Occipital lobe (tissue), 2 donors: ENCODE measurements around the gene TRIM41. TPM values are rescaled to one million over a fixed set of nuclear protein-coding genes. Genes with fewer than 3 reads are reported as not detected.

ENCODE experiments used
- DNase-seq: peaks from one replicate; lab custom pipeline; 2025; lab: John Stamatoyannopoulos, UW
- total RNA-seq: library from RNA; depleted of rRNA; stranded (reverse); fragments of >200 nt; gene quantifications from one replicate; pipeline ENCODE4 v1.2.3, GENCODE V29; 2014

Gene TRIM41
- total RNA-seq, 1 donor from 2014 or later, result 11.9 TPM

DNA sequence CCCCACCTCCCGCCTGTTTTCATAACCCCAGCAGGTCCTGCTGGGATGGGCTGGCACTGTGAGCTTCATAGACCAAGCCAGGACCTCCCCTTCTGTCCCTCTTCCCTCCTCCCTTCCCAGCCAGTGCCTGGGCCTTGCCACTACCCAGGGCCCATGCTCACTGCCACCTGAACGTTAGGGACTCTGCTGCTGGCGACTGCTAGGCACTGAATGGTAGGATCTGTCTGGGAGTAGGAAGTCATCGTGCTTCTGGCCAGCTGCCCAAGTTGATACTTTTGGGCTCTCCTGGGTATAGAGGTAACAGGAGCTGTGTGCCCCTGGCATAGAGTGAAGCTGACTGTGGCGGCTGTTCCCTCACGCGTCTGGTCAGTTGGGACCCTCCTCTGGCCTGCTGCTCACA lies 8.4 kb downstream of the TRIM41 start:
- no peak for DNase-seq

DNA sequence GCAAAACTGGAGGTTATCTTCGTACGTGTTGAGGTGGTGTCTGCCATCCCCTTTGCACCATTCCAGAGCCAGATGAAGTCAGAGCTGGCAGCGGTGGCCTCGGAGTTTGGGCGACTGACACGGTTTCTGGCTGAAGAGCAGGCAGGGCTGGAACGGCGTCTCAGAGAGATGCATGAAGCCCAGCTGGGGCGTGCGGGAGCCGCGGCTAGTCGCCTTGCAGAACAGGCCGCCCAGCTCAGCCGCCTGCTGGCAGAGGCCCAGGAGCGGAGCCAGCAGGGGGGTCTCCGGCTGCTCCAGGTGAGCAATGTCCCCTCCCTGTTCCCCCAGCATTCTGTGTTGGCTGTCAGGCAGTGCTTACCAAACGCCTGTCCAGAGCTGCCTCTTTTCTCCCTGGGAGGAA lies 9.5 kb downstream of the TRIM41 start:
- no peak for DNase-seq

DNA sequence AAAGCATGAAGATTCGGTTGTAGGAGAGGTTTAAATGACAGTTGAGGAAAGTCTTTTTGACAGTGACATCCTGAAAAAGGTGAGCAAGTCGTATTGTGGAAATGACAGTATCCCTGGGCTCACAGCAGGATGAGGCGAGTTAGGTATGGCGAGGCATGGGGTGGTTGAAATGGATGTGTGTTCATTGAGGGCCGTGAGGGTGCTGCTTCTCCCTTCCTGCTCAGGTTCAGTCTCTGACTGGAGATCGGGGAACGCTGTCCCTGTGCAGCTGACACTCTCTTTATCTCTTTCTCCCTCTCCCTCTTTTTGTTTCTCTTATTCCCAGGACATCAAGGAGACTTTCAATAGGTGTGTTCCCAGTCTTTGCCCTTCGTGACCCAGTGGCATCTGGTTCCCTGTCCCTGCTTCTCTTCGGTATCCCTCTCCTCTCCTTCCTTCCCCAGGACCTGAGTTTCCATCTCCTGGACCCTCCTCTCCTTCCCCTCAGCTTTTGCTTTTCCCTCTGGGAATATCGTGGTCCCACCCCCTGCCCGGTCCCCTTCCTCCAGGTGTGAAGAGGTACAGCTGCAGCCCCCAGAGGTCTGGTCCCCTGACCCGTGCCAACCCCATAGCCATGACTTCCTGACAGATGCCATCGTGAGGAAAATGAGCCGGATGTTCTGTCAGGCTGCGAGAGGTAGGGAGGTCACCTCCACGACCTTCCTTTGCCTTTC lies 10.2 kb downstream of the TRIM41 start:
- DNase-seq, result no peak

DNA sequence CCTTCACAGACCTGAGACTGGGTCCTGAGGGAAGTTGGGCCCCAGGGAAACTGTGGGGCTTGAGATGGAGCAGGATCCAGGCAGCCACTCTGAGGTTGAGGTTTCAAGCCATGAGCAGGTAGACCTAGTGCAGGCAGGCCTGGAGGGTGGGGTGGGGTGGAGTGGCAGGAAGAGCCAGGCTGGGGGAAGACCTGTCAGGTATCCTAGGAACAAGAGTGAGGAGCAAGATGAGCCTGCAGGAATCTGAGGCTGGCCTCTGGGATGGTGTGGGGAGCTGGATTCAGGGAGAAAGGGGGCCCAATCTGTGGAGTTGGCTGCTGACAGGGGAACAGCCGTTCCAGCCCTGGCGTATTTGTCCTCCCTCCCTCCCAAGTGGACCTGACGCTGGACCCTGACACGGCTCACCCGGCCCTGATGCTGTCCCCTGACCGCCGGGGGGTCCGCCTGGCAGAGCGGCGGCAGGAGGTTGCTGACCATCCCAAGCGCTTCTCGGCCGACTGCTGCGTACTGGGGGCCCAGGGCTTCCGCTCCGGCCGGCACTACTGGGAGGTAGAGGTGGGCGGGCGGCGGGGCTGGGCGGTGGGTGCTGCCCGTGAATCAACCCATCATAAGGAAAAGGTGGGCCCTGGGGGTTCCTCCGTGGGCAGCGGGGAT lies 10.8 kb downstream of the TRIM41 start:
- DNase-seq, result no peak

DNA sequence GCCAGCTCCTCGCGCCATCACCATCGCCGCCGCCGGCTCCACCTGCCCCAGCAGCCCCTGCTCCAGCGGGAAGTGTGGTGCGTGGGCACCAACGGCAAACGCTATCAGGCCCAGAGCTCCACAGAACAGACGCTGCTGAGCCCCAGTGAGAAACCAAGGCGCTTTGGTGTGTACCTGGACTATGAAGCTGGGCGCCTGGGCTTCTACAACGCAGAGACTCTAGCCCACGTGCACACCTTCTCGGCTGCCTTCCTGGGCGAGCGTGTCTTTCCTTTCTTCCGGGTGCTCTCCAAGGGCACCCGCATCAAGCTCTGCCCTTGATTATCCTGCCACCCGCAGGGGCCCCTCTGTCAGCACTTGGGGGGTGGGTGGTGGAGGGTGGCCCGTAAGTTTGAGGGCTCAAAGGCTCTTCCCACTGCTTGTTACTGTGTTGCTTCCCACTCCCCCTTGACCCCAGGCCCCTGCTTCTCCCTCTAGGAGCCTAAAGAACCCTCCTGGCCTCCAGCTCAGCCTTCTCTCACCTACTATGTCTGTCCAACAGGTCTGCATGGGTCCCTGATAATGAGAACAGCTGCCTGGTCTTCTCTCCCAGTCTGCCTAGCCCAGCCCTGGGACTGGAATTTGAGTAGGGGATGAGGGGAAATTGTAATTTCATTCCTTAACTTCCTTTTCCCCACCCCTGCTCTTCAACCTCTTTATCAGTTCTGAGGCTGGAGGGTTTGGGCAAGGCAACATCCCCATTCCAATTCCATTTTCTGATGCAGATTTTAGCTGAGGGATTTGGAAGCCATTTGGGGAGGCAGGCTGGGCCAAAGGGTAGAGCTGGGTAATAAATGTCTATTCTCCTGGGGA lies 11.6 kb downstream of the TRIM41 start:
- DNase-seq, result no peak

DNA sequence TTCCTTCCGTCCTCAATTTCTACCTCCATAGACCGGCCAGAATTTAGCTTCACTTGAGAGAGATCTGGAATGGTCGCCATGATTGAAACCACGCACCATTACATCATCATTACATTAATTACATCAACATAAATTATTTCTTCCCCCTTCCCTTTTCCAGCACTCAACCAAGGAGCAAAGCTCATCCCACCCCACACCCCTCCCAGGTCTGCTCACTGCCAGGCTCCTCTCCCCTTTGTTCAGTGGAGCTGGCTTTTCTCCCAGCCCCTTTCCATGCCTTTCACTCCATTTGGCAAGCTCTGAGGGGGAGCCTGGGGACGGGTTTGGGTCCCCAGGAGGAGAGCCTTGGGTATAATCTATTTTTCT lies 12.2 kb downstream of the TRIM41 start:
- no peak for DNase-seq

DNA sequence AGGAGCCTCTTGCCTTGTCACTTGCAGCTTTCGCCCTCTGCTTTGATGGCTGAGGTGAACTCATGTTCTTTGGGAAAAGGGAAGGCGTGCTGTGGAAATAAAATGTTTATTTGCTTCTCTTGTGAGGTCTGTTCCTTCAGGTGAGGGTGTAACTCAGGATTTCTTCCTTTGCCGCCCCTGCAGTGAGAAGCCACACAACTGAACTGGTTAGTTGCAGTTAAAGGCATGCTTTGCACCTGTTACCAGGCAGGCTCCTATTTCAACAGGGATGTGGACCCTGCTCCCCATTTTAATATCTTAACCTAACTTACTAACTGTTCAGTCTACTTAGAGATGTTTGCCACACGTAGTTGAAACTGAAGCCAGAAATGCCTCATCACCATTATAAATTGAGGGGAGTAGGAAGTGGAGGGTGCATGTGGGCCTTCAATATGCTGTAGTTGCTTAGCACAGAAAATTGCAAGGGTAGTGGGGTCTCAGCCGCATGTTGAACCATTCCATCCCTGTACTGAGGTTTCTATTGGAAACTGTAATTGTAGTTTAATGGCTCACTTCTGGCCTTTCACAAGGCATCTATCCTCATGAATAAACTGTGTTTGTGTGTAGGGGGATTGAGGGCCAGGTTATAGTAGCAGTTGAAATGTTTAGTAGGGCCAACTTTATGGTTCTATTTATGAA lies 12.7 kb downstream of the TRIM41 start:
- no peak for DNase-seq

DNA sequence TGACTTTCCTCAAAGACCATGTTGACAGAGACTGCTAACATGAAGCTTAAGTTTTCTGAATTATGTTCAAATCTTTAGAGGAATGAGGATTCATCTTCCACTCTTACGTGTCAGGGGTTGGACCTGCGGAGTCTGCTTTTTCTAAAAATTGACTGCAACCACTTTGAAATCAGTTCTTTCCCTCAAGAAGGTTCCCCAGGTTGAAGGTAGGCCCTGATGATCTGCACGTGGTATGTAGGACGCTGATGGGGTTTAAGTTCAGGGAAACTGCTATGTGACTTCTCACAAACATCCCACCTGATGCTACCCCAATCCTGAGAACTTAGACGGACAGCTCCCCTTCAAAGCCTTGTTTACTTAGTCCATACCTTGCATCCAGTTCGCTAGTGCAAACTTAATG lies 13.4 kb downstream of the TRIM41 start:
- DNase-seq, result no peak

DNA sequence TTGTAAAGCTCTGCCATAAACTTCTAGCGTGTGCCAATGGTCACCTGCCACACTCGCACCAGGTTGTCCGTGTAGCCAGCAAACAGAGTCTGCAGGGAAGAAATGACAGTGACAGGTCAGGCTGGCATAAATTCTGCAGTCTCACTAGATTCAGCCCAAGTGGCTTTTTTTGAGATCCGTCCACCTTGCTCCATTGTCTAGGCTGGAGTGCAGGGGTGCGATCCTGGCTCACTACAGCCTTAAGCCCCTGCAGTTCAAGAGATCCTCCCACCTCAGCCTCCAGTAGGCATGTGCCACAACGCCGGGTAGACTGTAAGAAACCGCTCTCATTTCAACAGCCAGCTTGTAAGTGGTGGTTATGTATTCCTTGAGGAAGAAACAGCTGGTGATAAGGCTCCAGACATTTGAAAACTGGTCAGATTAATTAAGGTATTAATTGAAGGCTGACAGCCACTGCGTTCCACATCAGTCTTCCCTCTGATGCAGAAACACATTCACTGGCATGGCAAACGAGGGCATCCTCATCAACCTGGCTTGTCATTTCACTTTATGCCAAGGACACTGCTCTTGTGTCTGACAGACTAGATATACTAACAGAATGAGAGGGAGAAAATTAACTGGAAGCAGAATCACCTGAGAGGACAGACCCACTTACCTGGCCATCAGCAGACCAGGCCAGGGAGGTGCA lies 14.0 kb downstream of the TRIM41 start:
- DNase-seq, result no peak

DNA sequence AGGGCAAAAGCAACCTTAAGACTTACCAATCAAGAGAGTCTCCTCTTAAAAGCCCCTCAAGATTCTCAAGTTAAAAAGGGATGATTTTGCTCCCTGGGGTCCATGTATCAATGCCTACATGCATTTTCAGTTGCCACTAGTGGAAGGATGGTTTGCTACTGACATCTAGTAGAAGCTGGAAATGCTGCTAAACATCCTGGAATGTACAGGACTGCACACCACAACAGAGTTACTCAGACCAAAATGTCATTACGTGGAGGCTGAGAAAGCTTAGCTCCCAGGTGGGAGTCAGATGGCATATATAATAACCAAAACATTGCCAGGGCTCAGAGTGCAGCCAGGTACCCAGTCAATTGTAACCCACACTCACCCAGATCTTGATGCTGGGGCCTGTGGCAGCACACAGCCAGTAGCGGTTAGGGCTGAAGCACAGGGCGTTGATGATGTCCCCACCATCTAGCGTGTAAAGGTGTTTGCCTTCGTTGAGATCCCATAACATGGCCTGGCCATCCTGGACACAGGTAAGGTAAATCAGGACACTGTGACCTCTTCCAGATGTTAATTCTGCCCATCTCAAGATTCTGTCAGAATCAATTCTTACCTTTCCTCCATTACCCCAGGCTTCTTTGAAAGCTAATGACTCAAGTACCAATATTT lies 14.8 kb downstream of the TRIM41 start:
- DNase-seq, result no peak

DNA sequence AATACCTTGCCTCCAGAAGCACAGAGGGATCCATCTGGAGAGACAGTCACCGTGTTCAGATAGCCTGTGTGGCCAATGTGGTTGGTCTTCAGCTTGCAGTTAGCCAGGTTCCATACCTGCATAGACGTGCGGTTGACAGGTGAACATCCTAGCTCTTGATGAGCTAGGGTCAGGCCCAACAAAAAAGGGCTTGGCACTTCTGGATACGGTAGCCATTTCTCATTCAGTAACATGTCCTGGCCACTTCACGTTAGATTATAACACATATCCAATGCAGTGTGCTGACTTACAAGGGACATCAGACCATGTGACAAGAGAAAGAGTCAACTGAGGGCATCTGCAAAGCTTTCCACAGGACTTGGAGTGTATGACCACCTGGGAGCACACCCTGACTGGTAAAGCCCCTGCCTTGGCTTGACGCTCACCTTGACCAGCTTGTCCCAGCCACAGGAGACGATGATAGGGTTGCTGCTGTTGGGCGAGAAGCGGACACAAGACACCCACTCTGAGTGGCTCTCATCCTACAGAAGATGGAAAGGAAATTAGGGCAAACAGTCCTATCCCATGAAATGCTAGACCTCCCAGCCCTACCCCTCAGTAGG lies 16.1 kb downstream of the TRIM41 start:
- no peak for DNase-seq

DNA sequence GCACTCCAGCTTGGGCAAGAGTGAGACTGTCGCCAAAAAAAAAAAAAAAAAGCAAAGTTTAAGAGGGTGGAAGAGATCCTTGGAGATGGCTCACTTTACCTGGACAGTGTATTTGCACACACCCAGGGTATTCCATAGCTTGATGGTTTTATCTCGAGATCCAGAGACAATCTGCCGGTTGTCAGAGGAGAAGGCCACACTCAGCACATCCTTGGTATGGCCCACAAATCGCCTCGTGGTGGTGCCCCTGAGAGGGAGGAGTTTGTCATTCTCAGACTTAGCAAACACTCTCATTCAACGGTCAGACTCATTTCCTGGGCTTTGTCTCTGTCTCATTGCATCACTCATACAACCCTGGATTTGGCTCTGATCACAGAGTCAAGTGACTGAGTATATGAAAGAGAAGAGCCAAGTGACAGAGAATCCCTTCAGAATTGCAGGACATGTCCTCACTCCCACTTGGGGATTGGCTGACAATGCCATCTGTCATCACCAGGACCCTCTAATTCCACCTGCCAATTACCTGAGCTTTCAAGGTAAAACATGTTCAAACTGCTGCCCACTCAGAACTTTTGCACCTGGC lies 18.4 kb downstream of the TRIM41 start:
- DNase-seq, result no peak

DNA sequence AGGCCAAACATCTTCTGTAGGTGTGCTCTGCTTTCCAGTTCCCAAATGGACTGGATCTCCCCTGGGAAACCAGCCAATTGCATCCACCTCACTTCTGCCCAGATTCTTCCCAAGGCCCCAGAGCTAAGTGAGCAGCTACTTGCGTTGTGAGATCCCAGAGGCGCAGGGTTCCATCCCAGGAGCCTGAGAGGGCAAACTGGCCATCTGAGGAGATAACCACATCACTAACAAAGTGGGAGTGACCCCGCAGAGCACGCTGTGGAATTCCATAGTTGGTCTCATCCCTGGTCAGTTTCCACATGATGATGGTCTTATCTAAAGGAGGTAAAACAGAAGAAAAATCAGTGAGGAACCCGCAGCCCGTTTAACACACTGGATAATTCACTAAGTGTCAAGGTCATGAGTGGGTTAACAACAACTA lies 19.0 kb downstream of the TRIM41 start:
- no peak for DNase-seq

DNA sequence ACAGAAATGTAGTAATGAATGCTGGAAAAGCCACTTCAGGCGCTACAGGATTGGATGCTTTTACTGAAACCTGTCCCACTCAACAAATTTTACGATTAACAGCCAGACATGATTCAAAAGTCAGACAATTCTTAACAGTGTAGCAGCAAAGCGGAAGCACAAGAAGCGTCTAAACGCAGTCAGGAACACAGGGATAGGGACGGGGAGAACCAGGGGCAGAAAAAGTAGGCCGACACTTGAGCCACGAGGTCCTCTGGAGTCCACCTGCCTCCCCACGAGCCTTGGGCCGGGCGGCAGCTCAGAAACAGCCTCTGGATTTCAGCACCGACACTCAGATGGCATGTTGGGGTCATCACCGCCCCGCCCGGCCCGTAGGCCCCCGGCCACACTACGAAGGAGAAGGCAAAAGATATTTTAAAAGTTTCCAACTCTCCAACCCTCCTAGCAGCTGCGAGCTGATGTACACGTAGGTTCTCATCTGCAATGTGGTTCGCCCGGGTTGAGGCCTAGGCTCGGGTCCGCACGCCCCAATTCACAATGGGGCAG lies 20.0 kb downstream of the TRIM41 start:
- no peak for DNase-seq

DNA sequence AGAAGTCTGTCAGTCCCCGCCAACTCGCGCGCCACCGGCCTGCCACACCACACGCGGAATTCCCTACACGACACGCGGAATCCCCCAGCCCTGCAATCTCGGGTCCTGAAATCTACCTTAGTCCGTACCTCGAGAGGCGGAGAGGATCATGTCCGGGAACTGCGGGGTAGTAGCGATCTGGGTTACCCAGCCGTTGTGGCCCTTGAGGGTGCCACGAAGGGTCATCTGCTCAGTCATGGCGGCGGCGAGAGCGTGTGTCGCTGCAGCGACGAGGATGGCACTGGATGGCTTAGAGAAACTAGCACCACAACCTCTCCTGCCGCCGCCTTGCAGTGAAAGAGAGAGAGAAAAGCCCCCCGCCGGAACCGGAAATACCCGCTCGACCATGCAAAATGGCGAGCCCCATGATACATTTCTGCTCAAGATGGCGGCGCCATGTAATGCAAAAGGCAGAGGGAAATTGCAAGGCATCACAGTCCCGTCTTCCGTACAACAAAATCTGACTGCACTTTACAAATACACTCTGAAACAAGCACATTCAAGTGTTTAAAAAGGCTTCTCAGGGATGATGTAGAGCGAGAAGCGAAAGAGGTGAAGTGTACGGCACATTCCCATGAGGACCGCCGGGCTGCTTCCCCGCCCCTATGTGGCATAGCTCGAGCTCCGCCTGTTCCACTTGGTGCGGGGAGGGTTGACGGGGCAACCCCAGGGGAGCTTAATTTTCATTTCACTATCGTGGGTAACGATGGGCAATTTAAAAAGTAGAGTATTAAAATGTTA lies 20.7 kb downstream of the TRIM41 start, which contains the start of gene RACK1:
Gene RACK1, minus strand, starts transcription at position 343 of the 780 bp plus-strand sequence. Its CDS starts 106 bp downstream, at position 237.
- DNase-seq, result no peak

DNA sequence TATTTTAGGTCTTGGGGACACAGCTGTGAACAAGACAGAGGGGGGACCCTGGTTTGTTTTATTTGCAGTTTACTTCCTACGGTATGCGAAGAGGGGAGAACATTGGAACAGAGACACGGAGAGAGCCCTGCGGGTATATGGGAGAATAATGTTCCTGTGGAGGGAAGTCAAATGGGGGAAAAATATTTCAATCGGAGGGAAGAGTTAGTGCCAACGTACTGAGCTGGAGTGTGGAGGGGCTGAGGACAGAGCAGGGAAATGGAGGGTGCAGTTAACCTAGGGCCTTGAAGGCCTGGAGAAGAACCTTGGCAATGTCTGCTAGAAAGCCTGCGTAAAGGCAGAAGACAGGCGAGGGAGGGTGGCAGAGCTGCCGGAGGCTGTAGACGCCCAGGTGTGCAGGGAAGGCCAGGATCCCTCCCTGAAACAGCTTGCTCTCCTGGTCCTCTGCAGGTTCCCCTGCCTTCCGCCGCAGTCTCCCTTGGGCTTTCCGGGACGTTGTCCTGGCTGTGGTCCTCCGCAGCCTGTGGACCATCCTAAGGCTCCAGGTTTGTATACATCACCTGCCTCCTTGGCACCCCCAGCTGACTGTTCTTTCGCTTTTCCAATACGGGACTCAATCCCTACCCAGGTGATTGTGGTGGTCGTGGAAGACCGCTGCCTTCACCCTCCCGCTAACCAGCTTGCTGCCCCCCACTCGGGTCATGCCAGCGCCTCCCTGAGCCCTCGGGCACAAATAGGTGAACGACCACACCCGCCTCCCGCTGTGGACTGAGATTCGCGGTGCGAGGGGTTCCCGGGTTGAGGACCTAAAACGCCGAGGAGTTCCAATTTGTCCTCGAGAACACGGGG lies 22.6 kb downstream of the TRIM41 start:
- no peak for DNase-seq

DNA sequence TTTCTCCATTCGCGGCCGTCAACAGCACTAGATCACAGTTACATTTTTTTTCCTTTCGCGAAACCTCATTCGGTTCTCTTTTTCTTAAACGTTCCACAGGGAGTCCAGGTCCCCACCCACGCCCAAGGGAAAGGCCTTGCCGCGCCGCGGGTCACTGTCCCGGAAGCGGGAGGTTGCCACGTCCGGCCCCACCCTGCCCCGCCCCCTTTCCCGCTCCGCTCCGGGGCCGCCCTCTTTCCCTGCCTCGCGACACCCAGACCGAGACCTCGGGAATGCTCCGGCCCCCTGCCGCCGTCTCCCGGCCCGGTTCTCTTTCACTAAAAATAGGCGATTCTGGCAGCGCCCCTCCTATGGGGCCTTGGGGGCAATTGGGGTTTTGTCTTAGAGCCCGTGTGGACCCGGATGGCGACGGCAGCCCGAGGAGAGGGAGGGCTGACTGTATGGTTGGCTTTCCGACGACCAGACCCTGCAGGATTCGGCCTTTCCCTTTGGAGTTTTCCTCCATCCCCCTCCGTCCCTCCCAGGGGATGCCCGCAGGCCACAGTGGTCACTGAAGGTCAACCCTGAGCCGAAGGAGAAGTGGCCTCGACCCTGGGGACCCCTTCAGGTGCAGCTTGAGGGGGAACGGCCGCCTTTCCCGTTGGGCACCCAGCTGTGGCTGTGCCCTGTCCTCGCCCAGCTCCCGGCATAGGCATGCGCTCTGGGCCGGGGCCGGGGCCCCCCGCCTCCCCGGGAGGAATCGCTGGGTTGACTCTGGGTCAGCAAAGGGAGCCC lies 23.4 kb downstream of the TRIM41 start:
- no peak for DNase-seq
